GM21529 (cell line): Measurements from ENCODE around the gene HMOX1.

Source experiments
- ATAC-seq: cut with Tn5 transposase; IDR thresholded peaks from one replicate; pipeline ENCODE4 v1.9.1; 2021; ENCODE audit not compliant: unreplicated experiment

The HMOX1 gene

GRCh38 chr22:35400501-35400790 is 19.6 kb downstream of the HMOX1 start:
- ATAC-seq, result no peak

- ATAC-seq, result no peak
Observed at GRCh38 chr22:35401863-35402262, 21.0 kb downstream of the HMOX1 start.

- ATAC-seq, result no peak
Observed at GRCh38 chr22:35403356-35403755, 22.5 kb downstream of the HMOX1 start.

- no peak for ATAC-seq
Observed at GRCh38 chr22:35404176-35404575, 23.3 kb downstream of the HMOX1 start.

- no peak for ATAC-seq
Observed at GRCh38 chr22:35406443-35406842, 25.5 kb downstream of the HMOX1 start.

GRCh38 chr22:35407362-35407761 is 26.5 kb downstream of the HMOX1 start:
- no peak for ATAC-seq

GRCh38 chr22:35409783-35410662 is 29.1 kb downstream of the HMOX1 start:
- ATAC-seq, result peak; percentile 62

- peak; percentile 5 for ATAC-seq
Observed at GRCh38 chr22:35410663-35411034, 29.8 kb downstream of the HMOX1 start.

- ATAC-seq, result peak; percentile 34
Observed at GRCh38 chr22:35411102-35411501, 30.2 kb downstream of the HMOX1 start.

GRCh38 chr22:35413624-35414023 is 32.7 kb downstream of the HMOX1 start:
- no peak for ATAC-seq

GRCh38 chr22:35417606-35418005 is 36.7 kb downstream of the HMOX1 start:
- no peak for ATAC-seq

- ATAC-seq, result no peak
Observed at GRCh38 chr22:35418088-35418487, 37.2 kb downstream of the HMOX1 start.

- ATAC-seq, result no peak
Observed at GRCh38 chr22:35418731-35419130, 37.8 kb downstream of the HMOX1 start.

GRCh38 chr22:35419756-35420155 is 38.9 kb downstream of the HMOX1 start:
- ATAC-seq, result no peak

GRCh38 chr22:35421121-35421520 is 40.2 kb downstream of the HMOX1 start:
- no peak for ATAC-seq

- ATAC-seq, result no peak
Observed at GRCh38 chr22:35422145-35422544, 41.2 kb downstream of the HMOX1 start.

- no peak for ATAC-seq
Observed at GRCh38 chr22:35422936-35423335, 42.0 kb downstream of the HMOX1 start.

GRCh38 chr22:35424081-35424480 is 43.2 kb downstream of the HMOX1 start:
- ATAC-seq, result no peak

GRCh38 chr22:35424761-35425160 is 43.9 kb downstream of the HMOX1 start:
- no peak for ATAC-seq

- ATAC-seq, result no peak
Observed at GRCh38 chr22:35425546-35425945, 44.6 kb downstream of the HMOX1 start.

GRCh38 chr22:35425971-35426800 is 45.3 kb downstream of the HMOX1 start:
- ATAC-seq, result no peak

GRCh38 chr22:35426801-35427140 is 45.9 kb downstream of the HMOX1 start:
- no peak for ATAC-seq
